ENCODE data around the gene EBF3. TPM values are rescaled to one million over a fixed set of nuclear protein-coding genes. Genes with fewer than 3 reads are reported as not detected.

The EBF3 gene
- total RNA-seq, 1 experiment from 2014 or later = not detected

GRCh38 chr10:129793996-129794395 is 170.1 kb downstream of the EBF3 start:
- Histone ChIP-seq H3K4me1 (ENCODE audit: insufficient read depth, low read length) (no peaks in the 10 kb centered on the region), H3K9me3 (ENCODE audit: low read length) (no peaks in the 10 kb centered on the region), H3K9ac (ENCODE audit: low read length) (no peak overlapping the region), H3K79me2 (ENCODE audit: low read length) (no peaks in the 10 kb centered on the region), H3K4me3 (ENCODE audit: low read length) (no peak overlapping the region), H3K36me3 (ENCODE audit: low read depth, low read length) (no peaks in the 10 kb centered on the region), H3F3A (ENCODE audit: low read length, unreplicated experiment) (no peaks in the 10 kb centered on the region), H3K4me2 (ENCODE audit: low read length) (no peak overlapping the region), H3K9me2 (replicated peaks; ENCODE audit: low read length) (no peaks in the 10 kb centered on the region), H3K27me3 (ENCODE audit: low read length) (no peaks in the 10 kb centered on the region), H4K20me1 (ENCODE audit: low read length) (no peaks in the 10 kb centered on the region), H2AFZ (ENCODE audit: low read length) (no peak overlapping the region), H3K27ac (ENCODE audit: low read length) (no peak overlapping the region)
- ATAC-seq (no peak), DNase-seq (no peak)
- no TSS peak for BruUV-seq (replicated peaks)
- TF ChIP-seq, protein P1, sequence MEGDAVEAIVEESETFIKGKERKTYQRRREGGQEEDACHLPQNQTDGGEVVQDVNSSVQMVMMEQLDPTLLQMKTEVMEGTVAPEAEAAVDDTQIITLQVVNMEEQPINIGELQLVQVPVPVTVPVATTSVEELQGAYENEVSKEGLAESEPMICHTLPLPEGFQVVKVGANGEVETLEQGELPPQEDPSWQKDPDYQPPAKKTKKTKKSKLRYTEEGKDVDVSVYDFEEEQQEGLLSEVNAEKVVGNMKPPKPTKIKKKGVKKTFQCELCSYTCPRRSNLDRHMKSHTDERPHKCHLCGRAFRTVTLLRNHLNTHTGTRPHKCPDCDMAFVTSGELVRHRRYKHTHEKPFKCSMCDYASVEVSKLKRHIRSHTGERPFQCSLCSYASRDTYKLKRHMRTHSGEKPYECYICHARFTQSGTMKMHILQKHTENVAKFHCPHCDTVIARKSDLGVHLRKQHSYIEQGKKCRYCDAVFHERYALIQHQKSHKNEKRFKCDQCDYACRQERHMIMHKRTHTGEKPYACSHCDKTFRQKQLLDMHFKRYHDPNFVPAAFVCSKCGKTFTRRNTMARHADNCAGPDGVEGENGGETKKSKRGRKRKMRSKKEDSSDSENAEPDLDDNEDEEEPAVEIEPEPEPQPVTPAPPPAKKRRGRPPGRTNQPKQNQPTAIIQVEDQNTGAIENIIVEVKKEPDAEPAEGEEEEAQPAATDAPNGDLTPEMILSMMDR (conservative IDR thresholded peaks at IDR 0.05; ENCODE audit: low read depth, low read length) = no peak
- TF ChIP-seq EZH2phosphoT487 (IDR thresholded peaks at IDR 0.05; ENCODE audit: borderline replicate concordance, low read length) = no peak
- no peak for TF ChIP-seq EZH2 (IDR thresholded peaks at IDR 0.05; ENCODE audit: low read length, unreplicated experiment)
- ChIA-PET CTCF (no interaction called here), POLR2A (ENCODE audit: unreplicated experiment) (no interaction called here)
- intact Hi-C loops (cut with micrococcal nuclease) = no loop called here

DNA sequence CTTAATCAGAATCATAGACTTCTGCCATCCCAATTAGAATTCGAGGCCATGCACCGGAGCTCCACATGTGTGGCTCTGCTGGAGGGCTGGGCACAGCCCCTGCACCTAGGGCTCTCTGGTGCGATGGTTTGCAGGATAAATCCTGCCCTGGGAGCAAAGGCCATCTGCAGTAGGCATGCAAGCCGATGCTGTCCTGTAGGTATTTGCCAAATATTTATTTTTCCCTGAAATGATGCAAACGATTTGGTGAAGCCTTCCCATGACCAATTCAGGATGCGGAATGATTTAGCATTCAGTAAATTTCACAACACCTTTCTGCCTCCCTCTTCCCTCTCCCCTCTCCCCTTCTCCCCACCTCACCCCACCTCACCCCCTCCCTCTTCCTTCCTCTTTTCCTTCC is 170.6 kb downstream of the EBF3 start:
- H3K79me2 ChIP-seq (ENCODE audit: low read length) = no peaks in the 10 kb centered on the region
- H2AFZ ChIP-seq (ENCODE audit: low read length) = no peak overlapping the region
- TF ChIP-seq, protein P1 (conservative IDR thresholded peaks at IDR 0.05; ENCODE audit: low read depth, low read length) = no peak
- TF ChIP-seq EZH2phosphoT487 (IDR thresholded peaks at IDR 0.05; ENCODE audit: borderline replicate concordance, low read length) = no peak
- no peak for TF ChIP-seq EZH2 (IDR thresholded peaks at IDR 0.05; ENCODE audit: low read length, unreplicated experiment)
- no peaks in the 10 kb centered on the region for H3K4me1 ChIP-seq (ENCODE audit: insufficient read depth, low read length)
- no peak overlapping the region for H3K27ac ChIP-seq (ENCODE audit: low read length)
- BruUV-seq (replicated peaks) = no TSS peak
- H3K36me3 ChIP-seq (ENCODE audit: low read depth, low read length) = no peaks in the 10 kb centered on the region
- no peaks in the 10 kb centered on the region for H3F3A ChIP-seq (ENCODE audit: low read length, unreplicated experiment)
- no peak for DNase-seq
- no peak overlapping the region for H3K9ac ChIP-seq (ENCODE audit: low read length)
- ATAC-seq = no peak
- no peaks in the 10 kb centered on the region for H3K9me2 ChIP-seq (replicated peaks; ENCODE audit: low read length)
- H4K20me1 ChIP-seq (ENCODE audit: low read length) = no peaks in the 10 kb centered on the region
- no peak overlapping the region for H3K4me2 ChIP-seq (ENCODE audit: low read length)
- H3K27me3 ChIP-seq (ENCODE audit: low read length) = no peaks in the 10 kb centered on the region
- ChIA-PET POLR2A (ENCODE audit: unreplicated experiment) (no interaction called here), CTCF (no interaction called here)
- H3K9me3 ChIP-seq (ENCODE audit: low read length) = no peaks in the 10 kb centered on the region
- intact Hi-C loops (cut with micrococcal nuclease) = no loop called here
- no peak overlapping the region for H3K4me3 ChIP-seq (ENCODE audit: low read length)

- Histone ChIP-seq H3K9me2 (replicated peaks; ENCODE audit: low read length) (no peaks in the 10 kb centered on the region), H3K27me3 (ENCODE audit: low read length) (no peaks in the 10 kb centered on the region), H4K20me1 (ENCODE audit: low read length) (no peaks in the 10 kb centered on the region), H3K79me2 (ENCODE audit: low read length) (no peaks in the 10 kb centered on the region), H3K27ac (ENCODE audit: low read length) (no peak overlapping the region), H2AFZ (ENCODE audit: low read length) (no peak overlapping the region), H3K4me3 (ENCODE audit: low read length) (no peak overlapping the region), H3K4me2 (ENCODE audit: low read length) (no peak overlapping the region), H3K36me3 (ENCODE audit: low read depth, low read length) (no peaks in the 10 kb centered on the region), H3K9me3 (ENCODE audit: low read length) (no peaks in the 10 kb centered on the region), H3K4me1 (ENCODE audit: insufficient read depth, low read length) (no peaks in the 10 kb centered on the region), H3K9ac (ENCODE audit: low read length) (no peak overlapping the region), H3F3A (ENCODE audit: low read length, unreplicated experiment) (no peaks in the 10 kb centered on the region)
- ChIA-PET CTCF (no interaction called here), POLR2A (ENCODE audit: unreplicated experiment) (no interaction called here)
- DNase-seq (no peak), ATAC-seq (no peak)
- BruUV-seq (replicated peaks) = no TSS peak
- no peak for TF ChIP-seq EZH2 (IDR thresholded peaks at IDR 0.05; ENCODE audit: low read length, unreplicated experiment)
- intact Hi-C loops (cut with micrococcal nuclease) = no loop called here
These were observed 171.2 kb downstream of the EBF3 start for GRCh38 chr10:129792864-129793263.
